ENCODE measurements around the gene H1-8.

H1-8 gene

GRCh38 chr3:129592381-129593131, 49.6 kb downstream of the H1-8 start:
- TF ChIP-seq JUND (IDR thresholded peaks at IDR 0.05; ENCODE audit: low read depth): no peak
- DNase-seq (ENCODE audit: low read depth in 1 of 2, low spot score in 1 of 2): no peak
- in situ Hi-C loops (cut with HindIII; ENCODE audit: low pct_unique_long_range_greater_than_20kb, low sequenced_read_pairs): no loop called here

DNA sequence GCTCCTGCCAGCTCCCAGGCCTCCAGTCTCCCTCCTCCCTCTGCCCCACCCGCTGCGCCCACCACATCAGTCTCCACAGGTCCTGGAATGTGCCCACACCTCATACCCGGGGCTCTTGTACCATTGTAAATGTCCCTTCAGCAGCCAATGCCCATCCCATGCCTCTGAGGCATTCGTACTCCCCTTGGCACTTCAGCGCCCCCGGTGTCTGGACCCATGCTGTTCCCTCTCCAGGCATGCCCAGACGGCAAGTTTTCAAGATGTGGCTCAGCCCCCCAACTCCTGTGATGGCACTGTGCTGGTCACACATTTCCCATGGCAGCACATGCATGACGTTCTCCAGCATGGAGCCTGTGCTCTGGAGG, 50.2 kb downstream of the H1-8 start:
- no peak for DNase-seq (ENCODE audit: low read depth in 1 of 2, low spot score in 1 of 2)
- TF ChIP-seq JUND (IDR thresholded peaks at IDR 0.05; ENCODE audit: low read depth): no peak
- in situ Hi-C loops (cut with HindIII; ENCODE audit: low pct_unique_long_range_greater_than_20kb, low sequenced_read_pairs): no loop called here

- in situ Hi-C loops (cut with HindIII; ENCODE audit: low pct_unique_long_range_greater_than_20kb, low sequenced_read_pairs): no loop called here
- no peak for DNase-seq (ENCODE audit: low read depth in 1 of 2, low spot score in 1 of 2)
- TF ChIP-seq JUND (IDR thresholded peaks at IDR 0.05; ENCODE audit: low read depth): no peak
Observed at GRCh38 chr3:129593595-129594339, 50.8 kb downstream of the H1-8 start.

GRCh38 chr3:129594409-129594808, 51.4 kb downstream of the H1-8 start:
- in situ Hi-C loops (cut with HindIII; ENCODE audit: low pct_unique_long_range_greater_than_20kb, low sequenced_read_pairs): no loop called here
- no peak for TF ChIP-seq JUND (IDR thresholded peaks at IDR 0.05; ENCODE audit: low read depth)
- DNase-seq (ENCODE audit: low read depth in 1 of 2, low spot score in 1 of 2): no peak

DNA sequence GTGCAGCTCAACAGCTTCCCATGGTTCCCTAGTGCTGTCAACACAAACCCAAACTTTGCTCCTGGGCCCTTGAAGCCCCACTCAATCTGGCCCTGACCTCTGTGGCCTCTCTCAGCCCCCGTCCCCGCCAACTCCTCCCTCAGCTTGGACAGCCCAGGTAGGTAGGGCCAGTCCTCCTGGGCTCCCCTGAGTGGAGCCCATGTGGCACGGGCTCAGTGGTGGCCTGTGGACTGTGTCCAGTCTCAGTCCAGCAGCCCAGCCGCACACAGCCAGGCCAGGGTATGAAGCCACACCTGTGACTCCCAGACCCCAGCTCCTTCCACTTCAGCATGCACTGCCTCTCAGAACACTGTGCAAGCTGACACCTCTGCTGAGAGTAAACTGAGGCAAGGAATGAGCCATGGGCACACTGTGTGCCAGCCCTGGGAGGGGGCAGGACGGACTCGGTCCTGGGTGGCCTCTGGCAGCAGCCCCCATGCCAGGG, 52.0 kb downstream of the H1-8 start:
- no peak for DNase-seq (ENCODE audit: low read depth in 1 of 2, low spot score in 1 of 2)
- in situ Hi-C loops (cut with HindIII; ENCODE audit: low pct_unique_long_range_greater_than_20kb, low sequenced_read_pairs): no loop called here
- TF ChIP-seq JUND (IDR thresholded peaks at IDR 0.05; ENCODE audit: low read depth): no peak

- in situ Hi-C loops (cut with HindIII; ENCODE audit: low pct_unique_long_range_greater_than_20kb, low sequenced_read_pairs): no loop called here
- TF ChIP-seq JUND (IDR thresholded peaks at IDR 0.05; ENCODE audit: low read depth): no peak
- DNase-seq (ENCODE audit: low read depth in 1 of 2, low spot score in 1 of 2): no peak
Observed at GRCh38 chr3:129595544-129596193, 52.7 kb downstream of the H1-8 start.

GRCh38 chr3:129596194-129597086, 53.5 kb downstream of the H1-8 start:
- in situ Hi-C loops (cut with HindIII; ENCODE audit: low pct_unique_long_range_greater_than_20kb, low sequenced_read_pairs): no loop called here
- no peak for TF ChIP-seq JUND (IDR thresholded peaks at IDR 0.05; ENCODE audit: low read depth)
- DNase-seq (ENCODE audit: low read depth in 1 of 2, low spot score in 1 of 2): peak in 1 of 2 experiments; percentile 55

GRCh38 chr3:129597087-129597999, 54.4 kb downstream of the H1-8 start:
- DNase-seq (ENCODE audit: low read depth in 1 of 2, low spot score in 1 of 2): no peak
- no peak for TF ChIP-seq JUND (IDR thresholded peaks at IDR 0.05; ENCODE audit: low read depth)
- in situ Hi-C loops (cut with HindIII; ENCODE audit: low pct_unique_long_range_greater_than_20kb, low sequenced_read_pairs): no loop called here

DNA sequence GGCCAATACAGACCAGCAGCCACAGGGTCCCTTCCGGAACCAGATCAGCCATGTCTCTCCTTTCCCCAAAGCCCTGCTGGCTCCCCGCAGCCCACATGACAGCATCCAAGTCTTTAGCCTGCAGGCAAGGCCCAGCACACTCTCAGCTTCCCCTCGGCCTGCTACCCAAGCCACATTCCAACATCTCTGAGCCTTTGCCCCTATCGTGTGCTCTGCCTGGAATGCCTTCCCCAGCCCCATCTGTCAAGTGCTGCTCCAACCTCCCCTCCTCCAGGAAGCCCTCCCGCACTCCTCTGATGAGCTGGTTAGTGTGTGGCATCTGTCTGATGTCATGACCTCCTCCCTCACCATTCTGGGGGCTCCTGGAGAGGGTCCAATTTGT, 55.0 kb downstream of the H1-8 start:
- in situ Hi-C loops (cut with HindIII; ENCODE audit: low pct_unique_long_range_greater_than_20kb, low sequenced_read_pairs): no loop called here
- no peak for TF ChIP-seq JUND (IDR thresholded peaks at IDR 0.05; ENCODE audit: low read depth)
- no peak for DNase-seq (ENCODE audit: low read depth in 1 of 2, low spot score in 1 of 2)

DNA sequence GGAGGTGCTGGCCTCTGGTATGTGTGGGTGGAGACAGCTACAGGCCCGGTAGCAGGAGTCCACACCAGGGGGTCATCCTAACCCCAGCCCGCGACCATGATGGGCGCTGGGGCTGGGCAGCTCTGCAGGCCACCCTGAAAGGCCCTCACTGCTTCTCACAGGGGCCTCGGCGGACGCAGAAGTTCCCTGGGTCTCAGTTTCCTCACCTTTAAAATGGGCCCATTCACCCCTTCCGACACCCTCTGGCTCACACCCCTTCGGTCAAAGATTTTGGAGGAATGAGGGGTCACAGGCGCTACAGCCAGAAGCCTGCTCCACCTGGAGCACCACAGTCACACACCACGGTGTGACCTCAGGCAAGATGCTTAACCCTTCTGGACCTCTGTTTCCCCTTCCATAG, 55.5 kb downstream of the H1-8 start:
- in situ Hi-C loops (cut with HindIII; ENCODE audit: low pct_unique_long_range_greater_than_20kb, low sequenced_read_pairs): no loop called here
- no peak for TF ChIP-seq JUND (IDR thresholded peaks at IDR 0.05; ENCODE audit: low read depth)

DNA sequence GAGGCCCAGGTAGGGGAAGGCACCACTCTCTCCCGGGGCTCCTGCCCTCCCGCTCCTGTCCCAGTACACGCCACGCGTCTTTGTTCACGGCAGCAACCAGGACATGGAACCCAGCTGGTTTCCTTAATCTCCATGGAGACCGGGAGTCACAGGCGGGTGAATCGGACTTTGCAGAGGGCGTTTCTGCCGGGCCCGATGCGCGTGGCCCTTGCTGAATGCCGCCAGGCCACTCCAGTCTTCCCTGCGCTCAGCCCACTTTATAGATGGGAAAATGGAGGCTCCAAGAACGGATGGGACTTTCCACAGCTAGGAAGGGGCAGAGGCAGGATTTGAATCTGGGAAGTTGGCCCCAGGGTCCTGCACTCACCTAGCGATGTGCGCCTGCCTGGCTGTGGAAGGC, 56.1 kb downstream of the H1-8 start:
- DNase-seq (ENCODE audit: low read depth in 1 of 2, low spot score in 1 of 2): no peak
- TF ChIP-seq JUND (IDR thresholded peaks at IDR 0.05; ENCODE audit: low read depth): no peak
- in situ Hi-C loops (cut with HindIII; ENCODE audit: low pct_unique_long_range_greater_than_20kb, low sequenced_read_pairs): no loop called here

More for the DNA sequence above, 55.5 kb downstream of the H1-8 start:
- DNase-seq (ENCODE audit: low read depth in 1 of 2, low spot score in 1 of 2): no peak
